Activated CD4-positive, CD25-positive, alpha-beta regulatory T cell treated with anti-CD3 and anti-CD28 coated beads, Interleukin-2, amount 50 U/mL, for 16 hours (primary cell): Measurements from ENCODE around the gene USP36.
"Not testable (repeated sequence)": the region's sequence is repeated elsewhere in the genome, so short reads cannot be mapped to it uniquely, and the experiment has no call there.

ENCODE experiments used
- DNase-seq: peaks from one replicate; pipeline ENCODE4 v3.0.0-alpha.2; 2020; ENCODE audit warnings: low read depth, low spot score

The USP36 gene

GRCh38 chr17:78793968-78794367, 46.6 kb downstream of the USP36 start:
- DNase-seq = no peak

- DNase-seq = no peak
Observed at GRCh38 chr17:78793415-78793814, 47.2 kb downstream of the USP36 start.

GRCh38 chr17:78791840-78792709, 48.5 kb downstream of the USP36 start:
- DNase-seq = no peak

- DNase-seq = no peak
Observed at GRCh38 chr17:78790552-78790951, 50.1 kb downstream of the USP36 start.

GRCh38 chr17:78789663-78790181, 50.9 kb downstream of the USP36 start:
- DNase-seq = no peak

GRCh38 chr17:78789149-78789662, 51.4 kb downstream of the USP36 start:
- no peak for DNase-seq

GRCh38 chr17:78788451-78788850, 52.2 kb downstream of the USP36 start:
- DNase-seq = no peak

- DNase-seq = no peak
Observed at GRCh38 chr17:78787444-78787843, 53.2 kb downstream of the USP36 start.

- no peak for DNase-seq
Observed at GRCh38 chr17:78785663-78786057, 55.0 kb downstream of the USP36 start.

GRCh38 chr17:78785011-78785662, 55.5 kb downstream of the USP36 start:
- no peak for DNase-seq

- no peak for DNase-seq
Observed at GRCh38 chr17:78784352-78784751, 56.3 kb downstream of the USP36 start.

- DNase-seq = no peak
Observed at GRCh38 chr17:78783711-78784324, 56.8 kb downstream of the USP36 start.

- DNase-seq = no peak
Observed at GRCh38 chr17:78781893-78782304, 58.7 kb downstream of the USP36 start, which contains the start of gene CYTH1. TSS of gene CYTH1 (minus strand) at chr17:78782273. CDS start at chr17:78782223, 50 bp downstream.

GRCh38 chr17:78781104-78781892, 59.3 kb downstream of the USP36 start:
- DNase-seq = no peak

- DNase-seq = no peak
Observed at GRCh38 chr17:78780335-78780734, 60.3 kb downstream of the USP36 start.

GRCh38 chr17:78779850-78780249, 60.8 kb downstream of the USP36 start:
- DNase-seq = peak; percentile 51

GRCh38 chr17:78779286-78779651, 61.3 kb downstream of the USP36 start:
- not testable (repeated sequence) for DNase-seq

GRCh38 chr17:78777881-78778280, 62.7 kb downstream of the USP36 start:
- no peak for DNase-seq

- DNase-seq = no peak
Observed at GRCh38 chr17:78774956-78775571, 65.5 kb downstream of the USP36 start.

GRCh38 chr17:78774453-78774852, 66.2 kb downstream of the USP36 start:
- DNase-seq = no peak
